SK-N-DZ (cell line): Measurements from ENCODE around the gene ZBTB16.

ENCODE experiments used
- DNase-seq: peaks from one replicate; pipeline ENCODE4 v3.0.0-alpha.2; 2015; ENCODE audit warnings: low spot score

Gene ZBTB16

DNA sequence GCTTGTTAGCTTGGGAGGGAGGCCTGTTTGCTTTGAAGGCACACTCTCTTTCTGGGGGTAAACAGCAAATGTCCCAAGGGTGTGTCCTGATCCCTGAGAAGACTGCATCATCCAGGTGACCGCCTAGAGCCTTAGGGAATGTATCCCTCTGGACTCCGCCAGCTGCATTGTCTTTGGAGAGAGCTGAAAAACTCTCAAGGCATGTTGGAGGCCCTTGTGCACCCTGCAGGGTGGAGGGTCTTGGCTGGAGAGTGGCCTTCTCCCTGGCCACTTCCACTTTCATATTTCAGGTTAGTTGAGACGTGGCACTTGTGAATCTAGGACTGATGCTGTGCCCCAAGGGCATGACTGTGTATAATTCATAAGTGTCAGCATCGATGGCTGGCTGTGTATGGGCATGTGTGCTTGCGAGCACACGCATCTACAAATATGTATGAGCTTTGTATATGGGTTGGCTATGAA is 70.6 kb downstream of the ZBTB16 start:
- DNase-seq, result no peak

- no peak for DNase-seq
Observed at GRCh38 chr11:114130629-114131277, 71.2 kb downstream of the ZBTB16 start.

- DNase-seq, result no peak
Observed at GRCh38 chr11:114131461-114131864, 72.0 kb downstream of the ZBTB16 start.

DNA sequence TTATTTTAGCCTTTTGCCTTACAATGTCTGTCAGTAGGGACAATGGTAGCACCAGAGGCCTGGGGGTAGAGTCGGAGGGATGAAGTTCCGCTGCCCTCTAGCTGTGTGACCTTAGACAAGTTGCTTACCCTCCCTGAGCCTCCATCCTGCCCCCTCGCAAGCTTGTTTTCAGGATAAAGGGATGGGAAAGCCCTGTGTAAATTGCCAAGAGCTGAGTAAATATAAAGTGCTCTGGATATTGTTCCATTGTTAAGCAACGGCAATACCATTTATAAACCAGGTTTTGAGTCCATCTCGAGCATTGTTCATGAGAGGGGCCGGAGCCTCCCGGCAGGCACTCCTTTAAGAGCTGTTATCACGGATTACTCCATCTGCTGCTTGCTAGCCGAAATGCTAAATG is 72.9 kb downstream of the ZBTB16 start:
- no peak for DNase-seq

DNA sequence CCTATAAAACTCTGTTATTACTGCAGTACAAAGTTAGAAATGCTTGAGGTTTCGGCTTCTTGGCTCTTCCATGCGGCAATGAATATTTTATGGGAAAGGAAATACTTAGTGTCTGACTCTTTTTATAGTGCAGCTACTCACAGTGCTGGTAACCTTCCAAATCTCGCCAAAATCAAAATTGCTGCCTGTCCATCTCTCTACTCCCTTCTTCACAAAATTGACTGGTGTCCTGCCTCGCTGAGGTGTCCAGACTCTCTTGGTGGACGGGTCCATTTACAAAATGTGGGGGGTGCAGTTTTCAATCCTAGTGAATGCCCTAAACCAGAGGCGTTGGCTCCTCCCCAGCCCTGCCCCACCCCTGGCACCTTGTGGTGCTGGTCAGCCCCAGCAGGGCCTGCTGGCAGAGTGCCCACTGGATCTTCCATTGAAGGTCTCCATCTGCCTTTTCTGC is 73.5 kb downstream of the ZBTB16 start:
- no peak for DNase-seq

DNA sequence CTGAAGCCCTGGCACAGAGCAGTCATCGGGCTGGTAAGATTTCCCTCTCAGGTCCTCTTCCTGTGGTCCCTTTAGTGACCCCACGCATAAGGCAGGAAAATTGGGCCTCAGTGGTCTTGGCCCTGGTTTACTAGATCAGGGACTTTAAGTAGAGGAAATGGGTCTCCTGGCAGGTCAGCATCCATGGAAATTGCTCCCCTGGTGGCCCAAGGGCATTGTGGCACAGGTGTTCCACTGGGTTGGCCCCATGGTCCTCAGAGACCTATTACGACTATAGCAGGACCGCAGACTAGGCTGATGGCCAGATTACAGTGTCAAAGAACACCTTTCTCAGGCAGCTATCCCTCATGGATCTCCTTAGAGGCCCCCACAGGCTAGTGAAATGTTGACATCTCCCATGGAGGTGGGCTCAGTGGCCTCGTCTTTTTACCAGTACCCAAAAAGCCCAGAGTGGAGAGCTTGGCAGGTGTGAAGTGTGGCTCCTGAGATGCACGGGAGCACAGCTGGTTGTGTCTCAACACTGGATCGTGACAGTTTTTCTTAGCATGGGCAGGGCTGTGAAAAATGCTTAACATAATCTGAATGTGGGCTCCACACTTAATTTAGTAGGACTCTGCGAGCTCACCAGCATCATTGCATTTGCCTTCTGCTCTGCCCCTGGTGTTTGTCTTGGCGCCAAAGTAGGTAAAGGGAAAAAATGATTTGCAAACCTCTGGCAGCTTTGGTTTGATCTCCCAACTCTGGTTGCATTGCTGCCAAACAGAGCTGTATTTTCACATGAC is 74.2 kb downstream of the ZBTB16 start:
- DNase-seq, result no peak

DNA sequence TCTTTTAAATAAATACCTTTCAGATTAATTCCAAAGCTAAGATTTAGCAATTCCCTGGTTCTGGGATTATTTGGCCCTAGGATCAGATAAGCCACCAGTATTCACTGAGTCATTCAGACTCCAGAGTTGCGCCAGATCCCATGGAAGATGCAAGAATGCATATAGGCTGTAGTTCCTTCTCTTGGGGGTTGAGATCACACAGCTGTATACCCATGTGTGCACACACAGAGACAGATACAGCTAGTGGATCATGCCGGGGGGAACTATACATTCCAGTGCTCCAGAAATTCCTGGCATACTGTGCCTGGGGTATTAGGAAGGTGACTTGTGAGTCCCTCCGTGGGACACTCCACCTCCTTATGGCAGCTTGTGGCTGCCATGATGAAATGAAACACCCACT is 75.4 kb downstream of the ZBTB16 start:
- no peak for DNase-seq

- DNase-seq, result no peak
Observed at GRCh38 chr11:114135737-114136151, 76.2 kb downstream of the ZBTB16 start.

DNA sequence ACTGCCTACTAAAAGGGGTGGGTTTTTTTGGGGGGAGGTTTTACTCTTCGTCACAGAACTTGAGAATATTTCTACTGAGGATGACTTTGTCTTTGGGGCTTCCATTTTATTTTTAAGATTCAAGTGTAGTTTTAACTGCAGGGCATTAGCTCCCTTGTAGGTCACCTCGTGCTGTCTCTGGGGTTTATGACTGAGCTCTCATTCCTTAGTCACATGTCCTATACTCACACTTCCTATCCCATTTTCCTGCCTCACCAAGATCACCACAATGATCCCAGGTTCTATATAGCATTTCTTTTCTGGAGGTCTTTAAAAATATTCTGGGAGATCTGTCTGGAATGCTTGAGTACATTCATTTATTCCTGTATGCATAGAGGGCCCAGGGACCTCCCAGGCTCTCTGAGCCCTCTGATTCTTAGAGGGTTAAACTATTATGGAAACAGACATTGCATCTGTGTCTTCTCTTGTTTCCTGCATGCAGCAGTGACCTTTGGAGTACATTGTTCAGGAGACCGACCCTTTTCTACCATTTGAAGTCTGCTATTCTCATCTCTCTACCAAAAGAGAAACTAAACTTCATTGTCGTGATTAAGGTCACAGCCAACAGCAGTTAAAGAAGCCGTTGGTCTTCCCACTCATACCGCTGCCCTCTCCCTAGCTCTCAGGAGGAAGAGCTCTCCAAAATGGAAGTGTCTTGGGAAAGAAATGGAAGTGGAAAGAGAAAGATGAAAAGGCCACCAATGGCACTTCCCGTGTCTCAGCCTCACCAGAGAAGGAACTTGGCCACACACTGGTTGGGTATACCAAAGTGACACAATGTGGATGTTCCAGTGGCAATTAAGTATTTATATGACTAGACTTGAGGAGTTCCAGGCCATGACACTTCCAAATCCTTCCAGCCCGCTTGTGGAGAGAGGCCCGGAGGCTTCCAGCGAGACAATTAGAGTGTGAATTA is 77.5 kb downstream of the ZBTB16 start:
- no peak for DNase-seq

DNA sequence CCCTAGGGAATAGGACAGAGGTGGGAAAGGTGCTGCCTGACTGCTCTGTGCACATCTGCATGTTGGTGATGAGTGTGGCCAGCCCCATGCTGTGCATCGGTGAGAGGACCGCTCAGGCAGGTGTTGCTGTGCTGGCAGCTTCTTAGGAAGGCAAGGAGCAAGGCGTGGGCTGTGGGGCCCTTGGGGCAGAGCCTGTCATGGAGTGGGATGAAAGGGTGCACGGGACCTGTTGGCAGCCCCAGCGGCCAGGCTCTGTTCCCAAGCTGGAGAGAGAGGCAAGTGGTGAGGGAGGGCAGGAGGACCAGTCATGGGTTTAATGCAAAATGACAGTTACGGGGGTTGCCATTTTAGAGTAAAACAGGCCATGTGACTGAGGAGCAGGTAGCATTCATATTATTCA is 78.3 kb downstream of the ZBTB16 start:
- DNase-seq, result no peak

GRCh38 chr11:114138411-114138810 is 78.9 kb downstream of the ZBTB16 start:
- no peak for DNase-seq

GRCh38 chr11:114140826-114141225 is 81.3 kb downstream of the ZBTB16 start:
- DNase-seq, result no peak

GRCh38 chr11:114141863-114142580 is 82.5 kb downstream of the ZBTB16 start:
- DNase-seq, result no peak

- no peak for DNase-seq
Observed at GRCh38 chr11:114142707-114143106, 83.2 kb downstream of the ZBTB16 start.

DNA sequence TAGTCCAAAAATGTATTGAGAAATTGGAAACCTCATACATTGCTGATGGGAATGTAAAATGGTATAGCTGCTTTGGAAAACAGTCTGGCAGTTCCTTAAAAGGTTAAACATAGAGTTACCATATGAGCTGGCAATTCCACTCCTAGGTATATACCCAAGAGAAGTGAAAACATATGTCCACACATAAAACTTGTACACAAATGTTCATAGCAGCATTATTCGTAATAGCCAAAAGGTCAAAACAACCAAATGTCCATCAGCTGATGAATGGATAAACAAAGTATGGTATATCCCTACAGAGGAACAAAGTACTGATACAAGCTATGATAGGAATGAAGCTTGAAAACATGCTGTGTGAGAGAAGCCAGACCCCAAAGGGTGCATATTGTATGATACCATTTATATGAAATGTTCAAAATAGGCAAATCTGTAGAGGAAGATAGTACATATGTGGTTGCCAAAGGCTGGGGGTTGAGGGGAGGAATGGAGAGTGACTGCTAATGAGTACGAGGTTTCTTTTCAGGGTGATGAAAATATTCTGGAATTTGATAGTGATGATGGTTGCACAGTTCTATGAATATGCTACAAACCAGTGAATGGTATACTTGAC is 85.8 kb downstream of the ZBTB16 start:
- DNase-seq, result no peak

- DNase-seq, result no peak
Observed at GRCh38 chr11:114147375-114148012, 88.0 kb downstream of the ZBTB16 start.

DNA sequence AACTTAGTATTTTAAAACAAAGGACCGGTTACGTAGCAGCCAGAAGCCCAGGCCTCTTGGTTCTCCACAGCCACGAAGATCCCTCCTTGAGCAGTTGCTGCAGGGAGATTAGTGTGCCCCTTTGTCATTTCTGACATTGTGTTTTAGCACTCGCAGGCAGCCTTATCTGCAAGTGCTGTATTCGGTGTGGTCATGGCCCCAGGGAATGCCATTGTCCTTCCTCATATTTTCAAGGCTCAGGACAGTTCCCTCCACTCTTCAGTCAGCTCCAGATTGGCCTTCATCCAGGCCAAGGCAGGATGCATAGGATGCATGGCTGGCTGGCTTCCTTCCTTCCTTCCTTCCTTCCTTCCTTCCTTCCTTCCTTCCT is 88.5 kb downstream of the ZBTB16 start:
- DNase-seq, result no peak

DNA sequence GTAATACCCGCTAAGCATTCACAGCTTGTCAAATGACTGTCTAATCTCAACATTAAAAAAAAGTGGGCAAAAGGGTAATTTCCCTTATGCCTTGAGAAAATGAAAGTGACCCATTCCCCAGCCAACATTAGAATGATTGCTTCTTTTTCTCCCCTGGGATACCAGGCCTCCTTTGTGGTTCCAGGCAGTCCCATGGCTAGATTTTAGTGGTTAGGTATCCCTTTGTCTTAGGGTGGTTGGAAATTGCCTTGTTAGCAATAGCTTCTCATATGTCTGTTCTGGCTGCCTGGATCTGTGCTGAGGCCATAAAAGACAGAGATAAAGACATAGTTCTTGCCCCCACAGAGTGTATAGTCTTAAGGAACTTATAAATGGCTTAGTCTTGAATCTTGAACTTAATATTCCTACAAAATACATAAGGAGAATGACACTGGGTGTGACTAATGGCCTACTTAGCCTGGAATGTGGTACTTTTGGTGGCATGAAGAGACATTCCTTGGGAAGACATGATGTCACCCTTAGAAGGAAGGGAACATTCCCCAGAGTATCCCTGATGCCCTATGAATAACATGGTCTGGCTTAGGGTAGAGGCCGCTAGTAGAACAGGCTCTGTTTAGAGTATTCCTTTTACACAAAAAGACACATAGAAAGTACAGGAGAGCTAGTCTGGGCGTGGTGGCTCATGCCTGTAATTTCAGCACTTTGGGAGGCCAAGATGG is 90.3 kb downstream of the ZBTB16 start:
- no peak for DNase-seq

DNA sequence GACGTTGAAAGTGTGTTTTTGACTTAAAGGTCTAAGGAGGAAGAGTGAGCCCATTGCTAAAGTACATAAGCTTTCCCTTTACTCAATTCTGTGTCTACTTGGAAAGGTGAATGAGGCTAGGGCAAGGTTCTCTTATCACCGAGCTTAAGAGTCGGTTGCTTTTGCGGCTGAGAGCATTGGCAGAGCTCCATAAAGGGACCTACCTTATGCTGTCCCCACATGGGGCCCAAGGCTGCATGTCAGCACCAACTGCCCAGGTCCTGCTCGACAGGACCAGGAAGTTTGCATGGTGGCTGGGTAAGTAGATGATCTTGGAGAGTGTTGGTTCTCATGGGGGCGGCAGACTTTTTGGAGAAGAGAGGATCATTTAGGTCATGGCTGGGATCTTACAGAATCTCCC is 91.2 kb downstream of the ZBTB16 start:
- DNase-seq, result no peak

DNA sequence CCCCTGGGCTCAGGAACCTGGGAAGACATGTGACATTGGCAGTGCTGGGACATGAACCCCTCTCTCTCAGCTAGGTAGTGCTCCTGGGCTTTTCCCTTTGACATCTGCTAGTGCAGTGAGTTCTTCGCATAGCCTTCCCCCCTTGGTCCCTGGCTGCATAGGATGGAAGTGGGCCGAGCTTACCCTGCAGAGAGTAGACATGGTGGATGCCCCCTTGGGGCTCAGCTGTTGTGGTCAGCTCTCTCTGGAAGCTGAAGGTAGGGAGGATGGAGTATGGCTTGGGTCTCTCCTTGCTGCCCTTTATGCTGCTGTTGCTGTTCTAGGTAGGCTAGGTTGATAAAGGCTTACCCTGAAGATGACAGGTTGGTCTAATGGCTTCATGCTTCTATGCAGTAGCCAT is 92.1 kb downstream of the ZBTB16 start:
- no peak for DNase-seq
